ENCODE measurements around the gene FGG.

GRCh38 chr4:154630324-154630723, 17.9 kb upstream of the FGG start:
- TF ChIP-seq CTCF (IDR thresholded peaks at IDR 0.05) (no peak), POLR2A (IDR thresholded peaks at IDR 0.05) (no peak)

Measured in heart left ventricle (tissue), 13 donors.